K562 (cell line): ENCODE measurements around the gene UBN2. TPM values are rescaled to one million over a fixed set of nuclear protein-coding genes. Genes with fewer than 3 reads are reported as not detected.

Source experiments
- ASH1L ChIP-seq: fragments of 450-650 bp; IDR thresholded peaks from 2 replicates; pipeline ENCODE4 v1.6.1; 2018; ENCODE audit warnings: borderline replicate concordance, mild to moderate bottlenecking, low read depth; ENCODE audit not compliant: partially characterized antibody
- CXXC5 ChIP-seq: fragments of 250-450 bp; sonication (Bioruptor Pico); IDR thresholded peaks from 2 replicates; pipeline ENCODE4 v1.8.0; 2022; ENCODE audit warnings: inconsistent platforms, mild to moderate bottlenecking, moderate library complexity
- FOXK1 ChIP-seq: sonication (generic); formaldehyde crosslinking; IDR thresholded peaks from 2 replicates; pipeline ENCODE4 v1.8.0; 2022; ENCODE audit warnings: missing genetic modification reagents, mild to moderate bottlenecking, borderline replicate concordance
- FOXO4 ChIP-seq: fragments of 450-650 bp; formaldehyde crosslinking; IDR thresholded peaks from 2 replicates; pipeline ENCODE4 v1.4.0; 2020; ENCODE audit warnings: mild to moderate bottlenecking, moderate library complexity
- HEY1 ChIP-seq: fragments of 250-450 bp; sonication (Bioruptor Pico); IDR thresholded peaks from 2 replicates; pipeline ENCODE4 v1.5.0; 2020; ENCODE audit warnings: mild to moderate bottlenecking, moderate library complexity, borderline replicate concordance
- KLF16 ChIP-seq: IDR thresholded peaks from 2 replicates; pipeline ENCODE4 v1.6.1; 2016; ENCODE audit warnings: antibody characterized with exemption
- MECOM ChIP-seq: fragments of 250-450 bp; sonication (Bioruptor Pico); IDR thresholded peaks from 2 replicates; pipeline ENCODE4 v1.8.0; 2022; ENCODE audit warnings: inconsistent platforms
- NBN ChIP-seq: fragments of 450-650 bp; IDR thresholded peaks from 2 replicates; pipeline ENCODE4 v1.6.1; 2016; ENCODE audit warnings: low read depth, mild to moderate bottlenecking
- PRPF4 ChIP-seq: fragments of 200-400 bp; formaldehyde crosslinking; IDR thresholded peaks from one replicate; pipeline ENCODE4 v1.6.1; 2017; ENCODE audit warnings: low read length, low read depth, mild to moderate bottlenecking; ENCODE audit not compliant: insufficient read depth, poor library complexity, severe bottlenecking
- RBM39 ChIP-seq: fragments of 200-400 bp; formaldehyde crosslinking; optimal IDR thresholded peaks from 2 replicates; pipeline ENCODE3; 2018; ENCODE audit warnings: low read depth, low read length
- TSHZ1 ChIP-seq: fragments of 250-450 bp; sonication (Bioruptor Pico); IDR thresholded peaks from 2 replicates; pipeline ENCODE4 v1.4.0; 2020; ENCODE audit warnings: mild to moderate bottlenecking, moderate library complexity
- ZBTB5 ChIP-seq: fragments of 450-650 bp; IDR thresholded peaks from 2 replicates; pipeline ENCODE4 v1.6.1; 2017; ENCODE audit warnings: antibody characterized with exemption
- ZKSCAN8 ChIP-seq: fragments of 200-800 bp; sonication (Bioruptor generic); IDR thresholded peaks from 2 replicates; pipeline ENCODE4 v1.6.1; 2016; ENCODE audit warnings: missing genetic modification characterization, missing compliant biosample characterization
- ZNF609 ChIP-seq: sonication (generic); formaldehyde crosslinking; IDR thresholded peaks from 2 replicates; pipeline ENCODE4 v1.8.1; 2023; ENCODE audit warnings: missing genetic modification reagents, mild to moderate bottlenecking, borderline replicate concordance
- ZNF740 ChIP-seq, 3 experiments: fragments of 200-800 bp in 1 of 3; sonication (Bioruptor generic) in 1 of 3; sonication (generic) in 1 of 3; formaldehyde crosslinking in 1 of 3; IDR thresholded peaks; 2 replicates each; pipeline versions ENCODE4 v1.6.1 to v1.8.0; 2016 to 2022; ENCODE audit warnings: mild to moderate bottlenecking in 2 of 3, missing compliant biosample characterization in 2 of 3, missing genetic modification characterization in 2 of 3, missing genetic modification reagents in 1 of 3
- polyA plus RNA-seq, 8 experiments: library from polyadenylated mRNA; depleted of rRNA in 4 of 8; stranded (reverse) in 5 of 8; unstranded in 3 of 8; fragments of >200 nt; fragmentation: Nextera tagmentation in 2 of 8; fragmentation: Illumina TruSeq in 1 of 8; extraction: Ambion mirVana in 2 of 8; extraction: Trizol in 1 of 8; gene quantifications; 2 replicates each; pipeline versions ENCODE4 v1.2.1 to v1.2.3, GENCODE V29; 2011 to 2014; ENCODE audit warnings: inconsistent platforms in 1 of 8, missing spikeins in 1 of 8
- total RNA-seq, 7 experiments: library from RNA; depleted of rRNA in 6 of 7; stranded (reverse); fragments of >200 nt in 6 of 7; fragmentation: Illumina TruSeq in 2 of 7; extraction: Trizol in 2 of 7; gene quantifications; 2 replicates each; pipeline versions ENCODE4 v1.2.1 to v1.2.3, GENCODE V29; 2011 to 2021; ENCODE audit warnings: low replicate concordance in 1 of 7

UBN2 gene
- total and polyA plus RNA-seq, 9 of the 15 experiments (the other 6 are each of a cell fraction or from before 2014, with no cell fraction given) = 1.2 to 19.5 (median 9.9) TPM

GRCh38 chr7:139339698-139340036 is 108.6 kb downstream of the UBN2 start (continued):
- peak; percentile 58; the same call in 1 of the 2 replicates for TF ChIP-seq ZBTB5
- TF ChIP-seq RBM39 = no peak
- no peak for TF ChIP-seq HEY1 (CRISPR knock-in tag)
- TF ChIP-seq ZNF609 = no peak
- peak; percentile 68; the same call in 1 of the 2 replicates for TF ChIP-seq ZKSCAN8 (CRISPR knock-in tag)
- TF ChIP-seq PRPF4 = no peak
- peak; percentile 55 for TF ChIP-seq ASH1L
- no peak for TF ChIP-seq TSHZ1 (CRISPR knock-in tag)
- no peak for TF ChIP-seq CXXC5
- TF ChIP-seq FOXO4 (CRISPR knock-in tag) = no peak
- TF ChIP-seq ZNF740 (CRISPR knock-in tag; IDR thresholded peaks at IDR 0.05) = no peak
- no peak for TF ChIP-seq ZNF740 (tag; IDR thresholded peaks at IDR 0.05)
- no peak for TF ChIP-seq KLF16
- TF ChIP-seq MECOM = peak; percentile 63; the same call in 1 of the 2 replicates
- TF ChIP-seq NBN = peak; percentile 17; the same call in 1 of the 2 replicates
- TF ChIP-seq FOXK1 (CRISPR knock-in tag) = no peak
